GM18505 (cell line): ENCODE results near the gene COL5A1.

ENCODE experiments used
- ATAC-seq: cut with Tn5 transposase; IDR thresholded peaks from one replicate; pipeline ENCODE4 v1.9.1; 2021; ENCODE audit not compliant: unreplicated experiment
- POLR2A ChIP-seq: IDR thresholded peaks from 4 replicates; pipeline ENCODE4 v1.6.1; 2011; ENCODE audit warnings: borderline replicate concordance; ENCODE audit not compliant: insufficient read depth, insufficient read length; ENCODE audit errors: extremely low read depth

COL5A1 gene

GRCh38 chr9:134885679-134886412 lies 244.2 kb downstream of the COL5A1 start:
- no peak for TF ChIP-seq POLR2A

GRCh38 chr9:134886413-134886913 lies 244.9 kb downstream of the COL5A1 start:
- no peak for TF ChIP-seq POLR2A
- no peak for ATAC-seq

More at GRCh38 chr9:134885679-134886412, 244.2 kb downstream of the COL5A1 start:
- ATAC-seq, result no peak

GRCh38 chr9:134887219-134887618 lies 245.6 kb downstream of the COL5A1 start:
- ATAC-seq, result no peak
- no peak for TF ChIP-seq POLR2A

- ATAC-seq, result no peak
- no peak for TF ChIP-seq POLR2A
Observed at GRCh38 chr9:134887686-134888602, 246.3 kb downstream of the COL5A1 start.

- no peak for ATAC-seq
- no peak for TF ChIP-seq POLR2A
Observed at GRCh38 chr9:134888603-134889190, 247.1 kb downstream of the COL5A1 start.

GRCh38 chr9:134889386-134890154 lies 248.0 kb downstream of the COL5A1 start:
- no peak for ATAC-seq
- TF ChIP-seq POLR2A, result no peak

- no peak for ATAC-seq
- no peak for TF ChIP-seq POLR2A
Observed at GRCh38 chr9:134890155-134890495, 248.5 kb downstream of the COL5A1 start.

- no peak for TF ChIP-seq POLR2A
- no peak for ATAC-seq
Observed at GRCh38 chr9:134891053-134891452, 249.4 kb downstream of the COL5A1 start.

GRCh38 chr9:134891713-134892112 lies 250.1 kb downstream of the COL5A1 start:
- ATAC-seq, result no peak
- TF ChIP-seq POLR2A, result no peak

GRCh38 chr9:134892221-134892620 lies 250.6 kb downstream of the COL5A1 start:
- no peak for ATAC-seq
- TF ChIP-seq POLR2A, result no peak

- no peak for TF ChIP-seq POLR2A
- ATAC-seq, result no peak
Observed at GRCh38 chr9:134892820-134893420, 251.3 kb downstream of the COL5A1 start.
